HG02852 (cell line): ENCODE data around the gene KCNT2.

Experiments
- ATAC-seq: cut with Tn5 transposase; IDR thresholded peaks from one replicate; pipeline ENCODE4 v1.9.1; 2021; ENCODE audit warnings: mild to moderate bottlenecking, moderate library complexity; ENCODE audit not compliant: unreplicated experiment

The KCNT2 gene

GRCh38 chr1:196403803-196404690 lies 204.2 kb downstream of the KCNT2 start:
- ATAC-seq: no peak

- ATAC-seq: no peak
These were observed 206.3 kb downstream of the KCNT2 start for GRCh38 chr1:196401891-196402290.

GRCh38 chr1:196401452-196401833 lies 206.8 kb downstream of the KCNT2 start:
- ATAC-seq: no peak

- no peak for ATAC-seq
These were observed 207.5 kb downstream of the KCNT2 start for GRCh38 chr1:196400478-196401451.

GRCh38 chr1:196399713-196400112 lies 208.5 kb downstream of the KCNT2 start:
- no peak for ATAC-seq

GRCh38 chr1:196393742-196394141 lies 214.5 kb downstream of the KCNT2 start:
- no peak for ATAC-seq

- no peak for ATAC-seq
These were observed 215.0 kb downstream of the KCNT2 start for GRCh38 chr1:196393282-196393681.

GRCh38 chr1:196387766-196388165 lies 220.5 kb downstream of the KCNT2 start:
- no peak for ATAC-seq

GRCh38 chr1:196385109-196385508 lies 223.1 kb downstream of the KCNT2 start:
- no peak for ATAC-seq

GRCh38 chr1:196382383-196382782 lies 225.9 kb downstream of the KCNT2 start:
- no peak for ATAC-seq

- ATAC-seq: no peak
These were observed 226.7 kb downstream of the KCNT2 start for GRCh38 chr1:196381544-196381943.

GRCh38 chr1:196380316-196380715 lies 227.9 kb downstream of the KCNT2 start:
- ATAC-seq: no peak

- ATAC-seq: no peak
These were observed 230.4 kb downstream of the KCNT2 start for GRCh38 chr1:196377811-196378210.

GRCh38 chr1:196376630-196377328 lies 231.5 kb downstream of the KCNT2 start:
- ATAC-seq: no peak

GRCh38 chr1:196373798-196374197 lies 234.4 kb downstream of the KCNT2 start:
- ATAC-seq: no peak

GRCh38 chr1:196372896-196373536 lies 235.2 kb downstream of the KCNT2 start:
- peak; percentile 82 for ATAC-seq

- ATAC-seq: no peak
These were observed 240.4 kb downstream of the KCNT2 start for GRCh38 chr1:196367838-196368237.

- ATAC-seq: no peak
These were observed 241.3 kb downstream of the KCNT2 start for GRCh38 chr1:196366817-196367495.

- ATAC-seq: no peak
These were observed 247.0 kb downstream of the KCNT2 start for GRCh38 chr1:196361112-196361714.

- no peak for ATAC-seq
These were observed 250.3 kb downstream of the KCNT2 start for GRCh38 chr1:196357913-196358312.
